B cell (primary cell): Measurements from ENCODE around the gene JAM2. TPM values are rescaled to one million over a fixed set of nuclear protein-coding genes. Genes with fewer than 3 reads are reported as not detected.

Source experiments
- ATAC-seq: fragments of 200-7000 bp; cut with Tn5 transposase; one replicate; pipeline ENCODE4 v1.10.0; 2021; ENCODE audit warnings: low read depth, mild to moderate bottlenecking, moderate number of reproducible peaks, moderate library complexity
- CTCF ChIA-PET: fragments of 350-600 bp; sonication (Branson Sonifier 250); formaldehyde crosslinking; loops from one replicate; lab custom pipeline; 2021; ENCODE audit warnings: antibody characterized with exemption, inconsistent platforms; lab: Charles Lee
- POLR2A ChIA-PET: fragments of 350-600 bp; sonication (Branson Sonifier 250); formaldehyde crosslinking; loops from one replicate; lab custom pipeline; 2021; ENCODE audit warnings: antibody characterized with exemption; lab: Charles Lee
- DNase-seq: peaks from one replicate; pipeline ENCODE4 v3.0.0; 2013
- H2AFZ ChIP-seq: 2 replicates; pipeline ENCODE4 v1.6.1; 2012; ENCODE audit warnings: mild to moderate bottlenecking, low read depth, low read length; ENCODE audit not compliant: insufficient read depth, poor library complexity, severe bottlenecking
- H3K27ac ChIP-seq, 2 donors: 1 replicate in 1 of 2; 2 replicates in 1 of 2; pipeline ENCODE4 v1.5.1; 2012 to 2013; ENCODE audit warnings: low read length in 2 of 2, mild to moderate bottlenecking in 2 of 2, moderate library complexity in 1 of 2
- H3K27me3 ChIP-seq, 4 experiments: fragments of 200-600 bp in 1 of 4; sonication (generic) in 1 of 4; replicated peaks in 1 of 4; 1 replicate in 2 of 4; 2 replicates in 2 of 4; pipeline versions ENCODE4 v1.6.1 to v1.7.0; 2013 to 2016; ENCODE audit warnings: low read length in 3 of 4, mild to moderate bottlenecking in 2 of 4, mixed read lengths in 1 of 4, moderate library complexity in 1 of 4; ENCODE audit not compliant: insufficient read depth in 4 of 4, control insufficient read depth in 3 of 4; ENCODE audit errors: control extremely low read depth in 1 of 4
- H3K36me3 ChIP-seq, 2 experiments: replicated peaks in 1 of 2; 1 replicate in 1 of 2; 2 replicates in 1 of 2; pipeline versions ENCODE4 v1.6.1 to v1.7.1; 2013; ENCODE audit warnings: low read length in 1 of 2; ENCODE audit not compliant: insufficient read depth in 2 of 2, control insufficient read depth in 1 of 2; ENCODE audit errors: control extremely low read depth in 1 of 2, extremely low read depth in 1 of 2
- H3K4me1 ChIP-seq, 2 donors: fragments of 200-600 bp in 1 of 2; sonication (generic) in 1 of 2; 1 replicate in 1 of 2; 2 replicates in 1 of 2; pipeline versions ENCODE4 v1.5.1 to v1.6.1; 2013 to 2017; ENCODE audit warnings: low read length in 2 of 2; ENCODE audit not compliant: control insufficient read depth in 2 of 2, insufficient read depth in 2 of 2
- H3K4me2 ChIP-seq: replicated peaks from 2 replicates; pipeline ENCODE3; 2012; ENCODE audit warnings: mild to moderate bottlenecking, low read depth, low read length; ENCODE audit not compliant: poor library complexity, severe bottlenecking
- H3K4me3 ChIP-seq, 5 experiments: fragments of 200-600 bp in 1 of 5; sonication (generic) in 1 of 5; 1 replicate in 3 of 5; 2 replicates in 2 of 5; pipeline versions ENCODE4 v1.5.1 to v1.7.0; 2011 to 2016; ENCODE audit warnings: low read length in 4 of 5, mild to moderate bottlenecking in 4 of 5, low read depth in 2 of 5, control low read depth in 1 of 5, moderate library complexity in 1 of 5; ENCODE audit not compliant: insufficient read depth in 1 of 5; ENCODE audit errors: control extremely low read depth in 1 of 5, extremely low read depth in 1 of 5
- H3K79me2 ChIP-seq: fragments of 200-600 bp; sonication (generic); one replicate; pipeline ENCODE4 v1.6.0; 2016; ENCODE audit warnings: low read length; ENCODE audit not compliant: control insufficient read depth, insufficient read depth
- H3K9ac ChIP-seq: fragments of 200-600 bp; sonication (generic); 2 replicates; pipeline ENCODE4 v1.6.1; 2017; ENCODE audit warnings: mild to moderate bottlenecking, low read length, moderate library complexity
- H3K9me3 ChIP-seq, 3 donors: one replicate each; pipeline versions ENCODE4 v1.6.1 to v1.7.1; 2013; ENCODE audit warnings: low read length in 2 of 3; ENCODE audit not compliant: control insufficient read depth in 2 of 3, insufficient read depth in 1 of 3; ENCODE audit errors: control extremely low read depth in 1 of 3
- H4K20me1 ChIP-seq: 2 replicates; pipeline ENCODE4 v1.6.0; 2012; ENCODE audit warnings: mild to moderate bottlenecking, low read length; ENCODE audit not compliant: insufficient read depth, control insufficient read depth, poor library complexity, severe bottlenecking
- H3K27ac Mint-ChIP-seq: one replicate; pipeline ENCODE4 v1.8.0; 2021; ENCODE audit warnings: mixed read lengths
- H3K27me3 Mint-ChIP-seq: one replicate; pipeline ENCODE4 v1.8.0; 2021; ENCODE audit warnings: mixed read lengths
- H3K4me1 Mint-ChIP-seq: one replicate; pipeline ENCODE4 v1.8.0; 2021; ENCODE audit warnings: mixed read lengths
- H3K4me3 Mint-ChIP-seq: one replicate; pipeline ENCODE4 v1.8.0; 2021; ENCODE audit warnings: mixed read lengths
- H3K9me3 Mint-ChIP-seq: one replicate; pipeline ENCODE4 v1.8.0; 2022; ENCODE audit warnings: mixed read lengths; ENCODE audit not compliant: insufficient read depth
- CTCF ChIP-seq: fragments of 200-600 bp; IDR thresholded peaks from one replicate; pipeline ENCODE4 v1.8.0; 2022; ENCODE audit warnings: antibody characterized with exemption, mild to moderate bottlenecking
- EZH2 ChIP-seq: IDR thresholded peaks from 2 replicates; pipeline ENCODE4 v1.6.1; 2012; ENCODE audit warnings: borderline replicate concordance, low read depth, mild to moderate bottlenecking, moderate library complexity, low read length; ENCODE audit not compliant: insufficient read depth, poor library complexity, severe bottlenecking
- WGBS: methylation state at CpG from one replicate; pipeline ENCODE4 v1.1.5; 2013; ENCODE audit warnings: missing lambda C conversion rate; ENCODE audit not compliant: insufficient coverage; 5-methylcytosine and 5-hydroxymethylcytosine counted together
- intact Hi-C: fragments of 100-400 bp; cut with micrococcal nuclease; formaldehyde crosslinking; loops from one replicate; pipeline ENCODE4 v1.10.0; 2022
- polyA plus RNA-seq: library from polyadenylated mRNA; depleted of rRNA; stranded (reverse); fragments of >200 nt; gene quantifications from 2 replicates; pipeline ENCODE4 v1.2.3, GENCODE V29; 2012
- total RNA-seq, 2 donors: library from RNA; stranded (reverse); fragments of 120-200 nt in 1 of 2; gene quantifications; 1 replicate in 1 of 2; 2 replicates in 1 of 2; pipeline versions ENCODE4 v1.2.3 to v1.2.4, GENCODE V29; 2013 to 2022

JAM2 gene
- total and polyA plus RNA-seq, 2 donors (not counting 1 experiment from before 2014, with no cell fraction given) = 0.94 to 1.5 TPM

- H3K9me3 Mint-ChIP-seq = no peaks in the 10 kb centered on the region
- ATAC-seq = peak; percentile 36
- TF ChIP-seq EZH2 (no peak), CTCF (peak; percentile 98)
- H3K27me3 Mint-ChIP-seq = no peaks in the 10 kb centered on the region
- H3K4me2 ChIP-seq = no peak overlapping the region
- no peaks in the 10 kb centered on the region for H3K27me3 ChIP-seq
- POLR2A ChIA-PET = interaction anchor here (0.7 kb wide), 1 partner anchor 98 kb away, joined by 3 read pairs; no protein-coding TSS in a partner anchor
- H3K4me3 Mint-ChIP-seq = no peak overlapping the region
- no peak overlapping the region for H2AFZ ChIP-seq
- peak; percentile 72 for DNase-seq
- no peak overlapping the region for H3K27ac ChIP-seq
- H3K9me3 ChIP-seq = no peaks in the 10 kb centered on the region
- no peak overlapping the region for H3K4me3 ChIP-seq
- CTCF ChIA-PET = interaction anchor here (1.0 to 3.9 kb wide), 11 partner anchors 9 to 292 kb away, joined by 3 to 71 read pairs (median 5); partner anchors contain the start of genes JAM2 and MRPL39
- intact Hi-C loops = loop anchor here (1.0 kb wide), 2 partner anchors 100 to 287 kb away; no protein-coding TSS in a partner anchor
- no peaks in the 10 kb centered on the region for H3K79me2 ChIP-seq
- no peaks in the 10 kb centered on the region for H3K36me3 ChIP-seq
- no peaks in the 10 kb centered on the region for H3K4me1 Mint-ChIP-seq
- WGBS = 80% methylated on average over 4 of the region's 7 CpGs
- no peaks in the 10 kb centered on the region for H3K4me1 ChIP-seq
- H3K9ac ChIP-seq = no peak overlapping the region
- no peaks in the 10 kb centered on the region for H4K20me1 ChIP-seq
- H3K27ac Mint-ChIP-seq = no peak overlapping the region
These were observed 69.5 kb downstream of the JAM2 start for GRCh38 chr21:25708467-25709065.

GRCh38 chr21:25709684-25710265, 70.7 kb downstream of the JAM2 start:
- no peaks in the 10 kb centered on the region for H3K27me3 ChIP-seq
- intact Hi-C loops = no loop called here

More at GRCh38 chr21:25709684-25710265, 70.7 kb downstream of the JAM2 start:
- ChIA-PET CTCF (interaction anchor here (1.6 to 2.3 kb wide), 2 partner anchors 102 to 289 kb away, joined by 5 to 10 read pairs; no protein-coding TSS in a partner anchor), POLR2A (no interaction called here)
- ATAC-seq (no peak), DNase-seq (no peak)
- Mint-ChIP-seq H3K27me3 (no peaks in the 10 kb centered on the region), H3K27ac (no peak overlapping the region), H3K4me1 (no peaks in the 10 kb centered on the region), H3K4me3 (no peak overlapping the region), H3K9me3 (no peaks in the 10 kb centered on the region)
- no peak overlapping the region for H2AFZ ChIP-seq
- no peak overlapping the region for H3K4me3 ChIP-seq
- no peaks in the 10 kb centered on the region for H3K79me2 ChIP-seq
- TF ChIP-seq EZH2 (no peak), CTCF (no peak)
- WGBS = 100% methylated on average over 4 of the region's 5 CpGs
- H4K20me1 ChIP-seq = no peaks in the 10 kb centered on the region
- no peak overlapping the region for H3K9ac ChIP-seq
- no peaks in the 10 kb centered on the region for H3K9me3 ChIP-seq
- H3K27ac ChIP-seq = no peak overlapping the region
- no peaks in the 10 kb centered on the region for H3K4me1 ChIP-seq
- H3K36me3 ChIP-seq = no peaks in the 10 kb centered on the region
- no peak overlapping the region for H3K4me2 ChIP-seq
